ENCODE data around the gene ALKBH4.
"Not testable (repeated sequence)": the region's sequence is repeated elsewhere in the genome, so short reads cannot be mapped to it uniquely, and the experiment has no call there.

GRCh38 chr7:102474116-102474515 is 9.5 kb upstream of the ALKBH4 start:
- not testable (repeated sequence) for TF ChIP-seq CTCF, POLR2A (IDR thresholded peaks at IDR 0.05)

All from uterus (tissue), 2 donors.